Neural progenitor cell (in vitro differentiated cells): ENCODE results near the gene RERE. TPM values are rescaled to one million over a fixed set of nuclear protein-coding genes. Genes with fewer than 3 reads are reported as not detected.

Experiments
- DNase-seq: peaks from one replicate; pipeline ENCODE4 v3.0.0-alpha.2; 2016; ENCODE audit warnings: low spot score
- H2AFZ ChIP-seq: fragments of 200-600 bp; sonication (generic); replicated peaks from 2 replicates; pipeline ENCODE4 v1.6.1; 2016; ENCODE audit warnings: antibody characterized with exemption
- H3F3A ChIP-seq: fragments of 200-600 bp; sonication (generic); 2 replicates; pipeline ENCODE4 v1.6.1; 2016; ENCODE audit warnings: antibody characterized with exemption, low read depth
- H3K27ac ChIP-seq: fragments of 200-600 bp; sonication (generic); 2 replicates; pipeline ENCODE4 v1.5.1; 2016; ENCODE audit warnings: mild to moderate bottlenecking
- H3K27me3 ChIP-seq: fragments of 200-600 bp; sonication (generic); 2 replicates; pipeline ENCODE4 v1.6.1; 2016; ENCODE audit warnings: mild to moderate bottlenecking, moderate library complexity
- H3K36me3 ChIP-seq: fragments of 200-600 bp; sonication (generic); 2 replicates; pipeline ENCODE4 v1.5.1; 2016
- H3K4me1 ChIP-seq: fragments of 200-600 bp; sonication (generic); 2 replicates; pipeline ENCODE4 v1.6.1; 2016; ENCODE audit warnings: mixed run types
- H3K4me2 ChIP-seq: fragments of 200-600 bp; sonication (generic); 2 replicates; pipeline ENCODE4 v1.6.1; 2016
- H3K4me3 ChIP-seq: fragments of 200-600 bp; sonication (generic); 2 replicates; pipeline ENCODE4 v1.5.1; 2016
- H3K79me2 ChIP-seq: fragments of 200-600 bp; sonication (generic); 2 replicates; pipeline ENCODE4 v1.6.1; 2016; ENCODE audit warnings: low read depth
- H3K9ac ChIP-seq: fragments of 200-600 bp; sonication (generic); 2 replicates; pipeline ENCODE4 v1.6.1; 2016
- H3K9me3 ChIP-seq: fragments of 200-600 bp; sonication (generic); 2 replicates; pipeline ENCODE4 v1.5.1; 2016; ENCODE audit warnings: low read depth
- H4K20me1 ChIP-seq: fragments of 200-600 bp; sonication (generic); 2 replicates; pipeline ENCODE4 v1.6.1; 2016; ENCODE audit warnings: low read depth
- H3K27ac Mint-ChIP-seq: 3 replicates; pipeline ENCODE4 v1.8.0; 2021; ENCODE audit warnings: mixed read lengths
- H3K27me3 Mint-ChIP-seq: 2 replicates; pipeline ENCODE4 v1.8.0; 2022; ENCODE audit warnings: low read depth, mild to moderate bottlenecking, inconsistent platforms, moderate library complexity, mixed read lengths; ENCODE audit not compliant: insufficient read depth
- H3K36me3 Mint-ChIP-seq: 3 replicates; pipeline ENCODE4 v1.8.0; 2021; ENCODE audit warnings: mixed read lengths
- H3K4me1 Mint-ChIP-seq: 3 replicates; pipeline ENCODE4 v1.8.0; 2021; ENCODE audit warnings: mixed read lengths
- H3K4me3 Mint-ChIP-seq: 3 replicates; pipeline ENCODE4 v1.8.0; 2021; ENCODE audit warnings: mild to moderate bottlenecking, moderate library complexity, mixed read lengths
- H3K9me3 Mint-ChIP-seq: 3 replicates; pipeline ENCODE4 v1.8.0; 2020; ENCODE audit warnings: mixed read lengths
- CTCF ChIP-seq: fragments of 200-600 bp; sonication (generic); IDR thresholded peaks from 2 replicates; pipeline ENCODE4 v1.5.1; 2017; ENCODE audit warnings: antibody characterized with exemption, mild to moderate bottlenecking
- EZH2 ChIP-seq: fragments of 200-600 bp; sonication (generic); IDR thresholded peaks from 2 replicates; pipeline ENCODE4 v1.6.1; 2017; ENCODE audit warnings: antibody characterized with exemption, mild to moderate bottlenecking, moderate library complexity
- EZH2phosphoT487 ChIP-seq: fragments of 200-600 bp; sonication (generic); IDR thresholded peaks from 2 replicates; pipeline ENCODE4 v1.6.1; 2017; ENCODE audit warnings: antibody characterized with exemption
- total RNA-seq: library from RNA; depleted of rRNA; stranded (reverse); fragments of >200 nt; gene quantifications from 2 replicates; pipeline ENCODE4 v1.2.3, GENCODE V29; 2015; ENCODE audit warnings: low replicate concordance

Gene RERE
- total RNA-seq, 1 donor from 2014 or later, result 29.8 TPM

DNA sequence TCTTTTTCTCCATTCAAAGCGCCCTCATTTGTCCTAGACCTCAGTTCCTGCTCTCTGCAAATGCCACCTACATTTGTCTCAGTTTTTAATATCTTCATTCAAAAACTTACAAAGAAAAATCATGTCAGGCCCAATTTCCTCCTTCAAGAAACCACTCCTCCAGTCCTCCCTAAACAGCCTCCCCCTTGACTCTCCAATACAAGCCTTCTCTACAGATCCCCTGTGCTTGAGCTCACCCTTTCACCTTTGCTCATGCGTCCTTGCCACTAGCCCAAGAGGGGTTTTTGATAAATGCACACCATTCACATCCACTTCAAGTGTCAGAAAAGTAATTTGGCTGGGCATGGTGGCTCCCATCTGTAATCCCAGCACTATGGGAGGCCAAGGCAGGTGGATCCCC is 140.6 kb downstream of the RERE start:
- no peaks in the 10 kb centered on the region for H3K9me3 ChIP-seq
- no peaks in the 10 kb centered on the region for H3K36me3 ChIP-seq
- Mint-ChIP-seq H3K4me3 (no peak overlapping the region), H3K9me3 (no peaks in the 10 kb centered on the region), H3K36me3 (peaks cover 7% of the 10 kb centered on the region), H3K27ac (no peak overlapping the region), H3K27me3 (peaks cover 2% of the 10 kb centered on the region), H3K4me1 (peaks cover 43% of the 10 kb centered on the region)
- no peak overlapping the region for H3K27ac ChIP-seq
- TF ChIP-seq EZH2phosphoT487 (no peak), EZH2 (no peak), CTCF (no peak)
- H3K9ac ChIP-seq, result no peak overlapping the region
- H3K4me3 ChIP-seq, result no peak overlapping the region
- H3K4me2 ChIP-seq, result no peak overlapping the region
- H4K20me1 ChIP-seq, result peaks cover 100% of the 10 kb centered on the region
- H2AFZ ChIP-seq, result no peak overlapping the region
- peaks cover 31% of the 10 kb centered on the region for H3K4me1 ChIP-seq
- peaks cover 17% of the 10 kb centered on the region for H3F3A ChIP-seq
- no peak for DNase-seq
- H3K79me2 ChIP-seq, result peaks cover 100% of the 10 kb centered on the region
- no peaks in the 10 kb centered on the region for H3K27me3 ChIP-seq

- Mint-ChIP-seq H3K4me1 (peaks cover 49% of the 10 kb centered on the region), H3K27ac (no peak overlapping the region), H3K4me3 (no peak overlapping the region), H3K36me3 (peaks cover 7% of the 10 kb centered on the region), H3K27me3 (peaks cover 2% of the 10 kb centered on the region), H3K9me3 (no peaks in the 10 kb centered on the region)
- Histone ChIP-seq H3K36me3 (no peaks in the 10 kb centered on the region), H3K27me3 (no peaks in the 10 kb centered on the region), H3K4me1 (peaks cover 30% of the 10 kb centered on the region), H3K4me2 (no peak overlapping the region), H3K9ac (no peak overlapping the region), H3K4me3 (no peak overlapping the region), H3F3A (peaks cover 19% of the 10 kb centered on the region), H3K27ac (no peak overlapping the region), H2AFZ (no peak overlapping the region), H3K79me2 (peaks cover 100% of the 10 kb centered on the region), H3K9me3 (no peaks in the 10 kb centered on the region), H4K20me1 (peaks cover 100% of the 10 kb centered on the region)
- TF ChIP-seq EZH2phosphoT487, result no peak
- TF ChIP-seq EZH2, result no peak
- no peak for TF ChIP-seq CTCF
- no peak for DNase-seq
Measured at GRCh38 chr1:8676072-8676471, 141.4 kb downstream of the RERE start.

DNA sequence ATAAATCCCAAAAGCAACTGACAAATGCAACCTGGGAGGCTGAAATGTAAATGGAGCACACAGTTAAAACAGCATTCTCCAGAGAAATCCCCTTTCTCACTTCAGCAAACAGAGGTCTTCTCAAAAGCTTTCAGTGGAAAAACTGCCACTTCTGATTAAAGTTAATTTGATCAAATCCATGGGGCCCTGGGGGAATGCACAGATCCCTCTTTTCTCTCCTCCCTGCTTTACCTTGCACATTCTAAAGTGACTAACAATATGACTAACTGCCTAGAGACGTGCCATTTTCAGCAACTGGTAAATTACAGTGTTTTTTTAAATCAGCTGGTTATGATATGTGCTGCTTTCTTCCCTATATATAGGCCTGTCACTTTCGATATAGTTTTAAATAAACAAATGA is 142.5 kb downstream of the RERE start:
- peaks cover 61% of the 10 kb centered on the region for H3K4me1 Mint-ChIP-seq
- Histone ChIP-seq H3K27ac (peak overlapping the region; percentile 40), H3F3A (peaks cover 20% of the 10 kb centered on the region), H3K9ac (no peak overlapping the region), H3K27me3 (no peaks in the 10 kb centered on the region), H3K79me2 (peaks cover 100% of the 10 kb centered on the region), H3K36me3 (no peaks in the 10 kb centered on the region), H3K4me1 (peaks cover 30% of the 10 kb centered on the region), H3K4me3 (no peak overlapping the region), H3K4me2 (no peak overlapping the region), H4K20me1 (peaks cover 100% of the 10 kb centered on the region), H3K9me3 (no peaks in the 10 kb centered on the region), H2AFZ (no peak overlapping the region)
- H3K27me3 Mint-ChIP-seq, result peaks cover 2% of the 10 kb centered on the region
- no peak for DNase-seq
- no peak overlapping the region for H3K4me3 Mint-ChIP-seq
- no peaks in the 10 kb centered on the region for H3K9me3 Mint-ChIP-seq
- no peak overlapping the region for H3K27ac Mint-ChIP-seq
- TF ChIP-seq EZH2 (no peak), EZH2phosphoT487 (no peak), CTCF (no peak)
- H3K36me3 Mint-ChIP-seq, result peaks cover 7% of the 10 kb centered on the region
